Stimulated activated CD8-positive, alpha-beta memory T cell treated with anti-CD3 and anti-CD28 coated beads, Interleukin-4, amount 100 ng/mL, for 48 hours (primary cell): Measurements from ENCODE around the gene ST6GAL1.

Experiments used
- DNase-seq: peaks from one replicate; pipeline ENCODE4 v3.0.0-alpha.2; 2020

ST6GAL1 gene

DNA sequence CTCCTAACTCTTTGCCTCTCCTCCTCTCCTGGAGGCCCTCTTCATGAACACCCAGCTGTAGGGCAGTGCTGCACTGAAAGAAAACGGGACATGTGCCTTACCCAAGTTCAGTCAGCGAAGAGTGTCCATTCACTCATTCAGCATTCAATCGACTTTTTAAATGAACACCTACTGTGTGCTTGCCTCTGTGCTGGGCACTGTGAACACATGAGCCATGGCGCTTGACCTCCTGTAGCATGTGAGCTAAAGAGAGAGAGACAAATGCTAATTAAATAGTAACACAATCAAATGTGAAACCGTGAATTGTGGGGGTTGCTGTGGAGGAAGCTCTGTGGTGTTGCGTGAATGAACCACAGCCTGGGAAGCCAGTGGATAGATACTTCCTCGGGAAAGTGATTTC is 43.4 kb downstream of the ST6GAL1 start:
- no peak for DNase-seq

DNA sequence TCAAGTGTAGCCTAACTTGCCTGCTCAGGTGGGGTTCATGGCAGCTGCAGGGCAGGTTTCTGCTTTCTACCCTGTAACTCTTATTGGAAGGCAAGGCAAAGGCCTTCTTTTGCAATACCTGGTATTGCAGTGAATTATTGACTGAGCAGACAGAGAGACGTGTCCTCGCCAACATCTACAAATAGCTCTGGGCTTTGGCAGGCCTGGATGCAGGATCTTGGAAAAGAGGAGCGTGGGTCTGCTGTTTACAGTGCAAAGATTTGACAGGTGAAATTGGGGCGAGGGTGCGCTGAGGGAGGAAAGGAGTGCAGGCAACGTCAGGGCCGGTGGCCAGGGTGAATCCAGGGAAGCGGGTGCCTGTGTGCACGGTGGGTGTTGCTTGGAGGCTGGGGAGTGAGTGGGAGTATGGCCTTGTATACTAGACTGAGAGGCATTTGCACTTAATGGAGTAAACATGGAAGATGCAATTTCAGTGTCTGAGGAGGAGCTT is 44.5 kb downstream of the ST6GAL1 start:
- DNase-seq, result no peak

DNA sequence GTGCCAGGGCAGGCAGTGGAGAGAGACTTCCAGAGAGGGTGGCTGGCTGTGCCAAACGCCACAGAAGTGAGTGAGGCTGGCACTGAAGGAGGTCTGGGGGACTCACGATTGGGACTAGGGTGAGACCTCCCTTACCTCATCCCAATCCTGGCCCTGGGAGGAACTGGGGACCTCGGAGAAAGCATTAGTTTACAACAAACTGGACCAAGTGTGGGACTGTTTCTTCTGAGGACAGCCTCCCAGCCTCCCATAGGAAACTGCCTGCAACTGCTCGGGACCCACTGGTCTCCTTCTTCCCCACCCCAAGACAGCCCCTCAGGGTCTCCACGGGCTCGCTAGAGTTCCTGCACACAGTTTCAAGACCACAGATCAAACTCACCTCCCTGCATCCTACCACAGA is 45.4 kb downstream of the ST6GAL1 start:
- DNase-seq, result no peak

DNA sequence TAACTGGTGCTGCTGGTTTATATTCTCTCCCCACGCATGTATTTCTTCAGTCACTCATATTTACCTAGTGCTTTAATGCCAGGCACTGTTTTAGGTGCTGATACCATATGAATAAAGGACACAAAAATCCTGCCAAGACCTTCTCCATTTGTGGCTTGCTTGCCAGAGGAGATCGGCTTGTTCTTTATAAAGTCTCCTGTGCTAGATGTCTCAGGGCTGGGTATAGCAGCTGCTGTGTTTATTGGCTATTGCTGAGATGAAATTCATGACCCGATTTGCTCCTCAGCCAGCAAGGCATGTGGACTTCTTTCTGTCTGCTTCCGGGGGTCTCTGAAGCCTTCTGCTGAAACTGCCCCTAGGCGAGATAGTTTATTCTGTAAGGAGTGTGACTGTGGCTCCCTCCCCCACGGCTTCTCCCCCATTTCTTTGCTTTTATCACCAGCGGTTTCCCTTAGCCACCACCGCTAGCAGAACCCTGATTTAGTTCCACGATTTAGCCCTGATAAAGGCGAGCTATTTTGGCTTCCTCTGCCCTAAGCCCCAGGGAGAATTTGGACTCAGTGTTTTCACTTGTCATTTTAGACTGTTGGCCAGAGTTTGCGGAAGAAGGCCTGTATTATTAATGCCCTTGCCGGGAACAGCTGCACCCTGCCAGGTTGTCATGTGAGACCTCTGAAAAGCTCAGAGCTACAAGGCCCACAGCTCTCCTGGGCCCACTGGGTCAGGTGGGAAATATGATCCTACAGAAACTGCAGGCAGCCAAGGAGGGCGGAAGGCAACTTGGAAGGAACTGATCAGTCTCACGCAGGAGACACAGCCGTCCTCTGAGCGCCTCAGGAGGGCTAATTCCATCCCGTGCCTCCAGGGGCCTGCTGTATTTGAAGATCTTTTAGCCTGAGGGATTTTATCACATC is 46.8 kb downstream of the ST6GAL1 start:
- no peak for DNase-seq

DNA sequence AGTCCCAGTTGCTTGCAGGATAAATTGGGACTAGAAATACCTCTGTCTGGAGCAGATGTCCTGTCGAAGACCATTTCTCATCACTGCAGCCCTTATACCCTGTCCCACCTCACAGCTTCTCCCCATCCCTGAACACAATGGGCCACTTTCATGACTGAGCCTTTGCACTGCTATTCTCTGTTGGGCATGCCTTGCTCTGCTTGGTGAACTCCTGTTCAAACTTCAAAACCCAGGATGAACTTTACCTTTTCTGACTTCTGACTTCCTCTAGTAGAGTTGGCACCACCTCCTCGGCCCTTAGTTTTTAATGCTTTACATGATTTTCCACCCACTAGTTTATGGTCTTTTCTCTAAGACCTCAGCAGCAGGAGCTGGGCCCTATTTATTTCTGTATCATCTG is 48.4 kb downstream of the ST6GAL1 start:
- DNase-seq, result no peak

DNA sequence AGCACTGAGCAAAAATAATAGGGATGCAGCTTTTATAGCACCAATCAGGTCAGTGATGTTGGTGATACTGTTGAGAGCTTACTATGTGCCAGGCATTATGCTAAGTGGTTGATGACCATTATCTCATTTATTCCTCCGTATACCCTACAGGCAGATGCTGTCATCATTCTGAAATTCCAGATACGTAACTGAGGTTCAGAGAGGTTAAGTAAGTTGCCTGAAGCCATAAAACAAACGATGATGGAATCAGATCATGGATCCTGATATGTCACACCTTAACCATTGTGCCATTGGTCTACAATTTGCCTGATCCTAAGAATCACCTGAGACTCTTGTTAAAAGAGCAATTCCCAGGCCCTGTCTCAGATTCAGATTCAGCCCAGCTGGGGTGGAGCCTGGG is 49.5 kb downstream of the ST6GAL1 start:
- DNase-seq, result no peak

DNA sequence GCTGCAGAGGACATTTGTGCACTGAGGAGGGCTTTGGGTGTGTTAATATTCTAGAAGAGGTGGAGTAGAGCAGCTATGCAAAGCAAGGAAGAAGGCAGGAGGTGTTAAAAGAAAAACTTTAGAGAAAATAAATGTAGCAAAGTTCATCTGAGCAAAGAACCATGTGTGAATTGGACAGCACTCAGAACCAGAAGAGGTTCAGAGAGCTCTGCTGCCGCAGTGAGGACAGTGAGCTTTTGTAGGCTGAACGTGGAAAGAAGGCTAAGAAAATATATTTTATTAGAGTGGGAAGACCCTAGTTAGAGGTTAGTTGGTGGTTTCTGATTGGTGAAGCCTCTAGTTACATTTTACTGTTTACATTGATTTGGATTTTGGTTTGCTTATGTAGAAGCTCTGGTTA is 50.7 kb downstream of the ST6GAL1 start:
- no peak for DNase-seq

DNA sequence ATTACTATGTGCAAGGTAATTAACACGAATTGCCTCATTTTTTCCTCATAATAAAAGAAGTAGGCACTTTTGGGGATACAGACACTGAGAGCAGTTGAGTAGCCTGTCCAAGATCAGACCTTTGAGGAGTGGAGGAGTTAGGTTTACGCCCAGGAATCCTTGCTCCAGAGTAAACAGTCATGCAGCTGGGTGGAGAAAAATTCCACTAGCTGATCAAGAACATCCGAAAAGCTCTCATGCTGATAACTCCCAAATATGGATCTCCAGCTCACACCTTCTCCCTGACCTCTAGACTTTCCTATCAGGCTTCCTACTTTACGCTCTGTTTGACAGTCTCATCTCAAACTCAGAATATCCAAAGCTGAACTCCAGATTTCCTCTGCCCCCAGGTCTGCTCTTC is 53.3 kb downstream of the ST6GAL1 start:
- no peak for DNase-seq

DNA sequence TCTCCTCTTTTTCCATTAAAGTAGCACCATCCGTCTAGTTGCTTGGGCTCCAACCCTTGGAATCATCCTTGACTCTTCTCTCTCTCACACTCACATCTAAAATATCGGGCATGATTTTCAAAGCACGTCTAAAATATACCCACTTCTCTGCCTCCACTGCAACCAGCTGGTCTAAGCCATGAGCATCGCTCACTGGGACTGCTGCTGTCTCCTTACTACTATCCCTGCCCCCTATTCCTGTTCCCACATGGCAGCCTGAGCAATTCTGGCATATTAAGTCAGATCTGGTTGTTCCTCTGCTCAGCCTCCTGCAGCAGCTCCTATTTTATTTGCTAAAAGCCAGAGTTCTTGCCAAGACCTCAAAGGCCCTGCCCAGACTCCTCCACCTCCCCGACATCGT is 53.7 kb downstream of the ST6GAL1 start:
- DNase-seq, result peak; percentile 7

DNA sequence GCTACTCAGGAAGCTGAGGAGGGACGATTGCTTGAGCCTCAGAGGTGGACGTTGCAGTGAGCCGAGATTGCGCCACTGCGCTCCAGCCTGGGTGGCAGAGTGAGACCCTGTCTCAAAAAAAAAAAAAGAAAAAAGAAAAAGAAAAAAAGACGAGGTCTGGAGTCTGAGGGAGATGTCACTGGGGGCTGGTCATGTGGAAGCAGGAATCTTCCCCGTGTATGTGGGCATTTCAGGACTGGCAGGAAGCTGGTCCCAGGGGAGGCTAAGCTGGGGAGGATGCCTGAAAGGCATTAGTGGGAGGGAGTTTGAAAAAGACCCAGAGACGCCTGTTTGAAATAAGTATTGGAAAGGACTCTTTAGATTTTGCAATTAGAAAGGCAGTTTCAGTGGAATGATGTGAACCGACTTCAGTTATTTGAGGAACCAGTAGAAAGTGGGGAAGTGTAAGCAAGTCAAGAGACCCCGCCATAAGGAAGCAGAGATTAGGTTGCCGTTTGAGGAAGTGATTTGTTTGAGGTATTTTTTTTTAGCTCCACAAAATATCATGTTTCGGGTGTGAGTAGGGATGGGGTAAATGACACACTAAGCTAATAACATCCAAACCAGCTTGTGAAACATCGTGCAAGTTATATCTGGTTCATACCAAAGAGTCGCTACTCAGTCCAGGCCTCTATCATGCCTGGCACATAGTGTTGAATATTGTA is 55.5 kb downstream of the ST6GAL1 start:
- DNase-seq, result peak; percentile 7

DNA sequence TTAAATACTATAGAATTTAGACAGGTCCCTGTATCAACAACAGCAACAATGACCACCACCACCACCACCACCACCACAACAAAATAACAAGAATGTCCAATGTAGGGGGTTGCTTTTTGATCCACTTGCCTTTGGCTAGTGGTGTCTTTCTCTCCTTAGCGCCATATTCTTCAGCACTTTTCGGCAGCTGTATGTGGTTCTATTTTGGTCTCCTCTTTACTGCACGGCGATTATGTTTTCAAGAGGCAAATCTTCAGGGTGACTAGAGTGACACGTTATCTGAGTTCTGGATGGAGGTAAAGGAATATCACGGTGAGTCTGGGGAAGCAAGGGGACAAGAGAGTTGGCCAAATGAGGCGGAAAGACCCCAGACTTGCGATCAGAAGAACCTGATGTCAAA is 56.1 kb downstream of the ST6GAL1 start:
- DNase-seq, result peak; percentile 3

DNA sequence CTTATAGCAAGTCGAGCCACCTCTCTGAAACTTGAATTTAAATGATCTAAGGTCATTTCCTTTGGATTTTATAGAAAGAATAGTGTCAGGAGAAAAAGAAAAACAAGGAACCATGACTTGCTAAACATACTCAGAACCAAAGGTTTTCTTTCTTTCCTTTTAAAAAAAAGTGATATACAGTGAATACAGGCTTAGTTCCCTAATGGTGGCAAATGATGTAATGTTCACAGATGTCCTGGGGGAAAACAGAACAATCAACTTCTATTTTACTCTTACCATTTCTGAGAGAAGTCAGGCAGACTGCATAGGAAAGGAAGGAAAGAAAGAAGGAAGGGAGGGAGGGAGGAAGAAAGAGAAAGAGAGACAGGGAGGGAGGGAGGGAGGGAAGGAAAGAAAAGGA is 56.5 kb downstream of the ST6GAL1 start:
- DNase-seq, result no peak

DNA sequence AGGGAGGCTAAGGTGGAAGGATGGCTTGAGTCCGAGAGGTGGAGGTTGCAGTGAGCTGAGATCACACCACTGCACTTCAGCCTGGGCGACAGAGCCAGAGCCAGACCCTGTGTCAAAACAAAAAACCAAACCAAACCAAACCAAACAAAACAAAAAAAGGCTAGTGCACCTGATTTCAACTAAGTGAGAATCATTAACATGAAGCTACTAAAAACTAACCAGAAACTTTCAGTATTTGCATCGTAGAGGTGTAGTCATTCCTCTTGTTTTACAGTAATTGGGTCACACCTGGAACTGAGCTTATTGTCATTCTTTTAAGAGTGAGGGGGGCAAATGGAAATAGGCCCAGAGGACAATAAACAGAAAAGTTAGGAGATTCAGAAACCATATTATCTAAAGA is 58.5 kb downstream of the ST6GAL1 start:
- no peak for DNase-seq

DNA sequence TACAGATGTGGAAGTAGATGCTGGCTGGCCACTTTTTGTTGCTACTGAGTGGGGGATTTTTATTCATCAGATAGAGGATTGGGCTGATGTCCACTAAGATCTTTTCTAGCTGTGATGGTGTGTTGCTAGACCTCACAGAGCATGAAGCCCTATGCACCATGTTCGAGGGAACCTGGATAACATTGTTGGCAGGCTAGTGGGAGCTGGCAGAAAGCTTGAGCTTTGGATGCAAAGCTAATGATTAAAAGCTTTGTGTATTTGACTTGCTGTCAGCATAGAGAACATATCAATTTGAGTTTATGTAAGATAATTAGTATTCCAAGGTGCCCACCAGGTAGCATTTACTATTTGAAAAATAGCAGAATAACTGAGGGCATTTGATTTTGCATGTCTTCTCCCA is 59.1 kb downstream of the ST6GAL1 start:
- peak; percentile 18 for DNase-seq

DNA sequence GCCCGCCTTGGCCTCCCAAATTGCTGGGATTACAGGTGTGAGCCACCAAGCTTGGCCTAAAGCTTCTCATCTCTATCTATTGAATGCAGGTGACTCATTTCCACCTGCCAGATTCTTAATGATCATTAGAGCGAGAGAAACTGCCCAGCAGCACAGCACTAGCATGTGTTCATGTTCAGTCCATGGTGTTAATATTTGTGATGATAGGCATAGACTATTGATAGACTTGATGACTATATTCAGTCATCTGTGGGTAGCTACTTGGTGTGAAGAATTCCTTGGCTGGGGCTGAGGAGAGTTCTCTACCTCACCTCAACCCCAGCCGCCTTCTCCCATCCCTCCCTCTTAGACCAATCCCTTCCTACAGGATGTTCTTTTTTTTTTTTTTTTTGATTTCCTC is 60.0 kb downstream of the ST6GAL1 start:
- DNase-seq, result no peak

DNA sequence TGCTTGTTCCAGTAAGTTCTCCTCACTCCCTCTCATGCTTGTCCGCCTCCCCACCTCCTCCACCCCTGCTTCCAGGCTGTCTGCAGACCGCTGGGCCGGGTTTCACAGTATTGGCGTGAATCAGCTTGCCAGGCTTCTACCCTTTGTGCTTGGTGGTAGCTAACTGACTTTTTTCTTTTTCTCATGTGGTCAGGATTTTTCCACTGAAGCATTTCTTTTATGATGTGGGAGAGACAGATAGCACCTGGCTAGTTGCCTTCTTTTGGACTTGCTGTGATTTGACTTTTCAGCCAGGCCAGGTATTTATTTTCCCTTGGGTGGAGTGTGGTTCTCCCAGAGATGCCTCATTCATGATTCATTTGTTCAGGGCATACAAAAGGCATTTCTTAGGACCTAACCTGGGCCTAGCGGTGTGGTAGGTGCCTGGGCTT is 60.6 kb downstream of the ST6GAL1 start:
- peak; percentile 25 for DNase-seq

DNA sequence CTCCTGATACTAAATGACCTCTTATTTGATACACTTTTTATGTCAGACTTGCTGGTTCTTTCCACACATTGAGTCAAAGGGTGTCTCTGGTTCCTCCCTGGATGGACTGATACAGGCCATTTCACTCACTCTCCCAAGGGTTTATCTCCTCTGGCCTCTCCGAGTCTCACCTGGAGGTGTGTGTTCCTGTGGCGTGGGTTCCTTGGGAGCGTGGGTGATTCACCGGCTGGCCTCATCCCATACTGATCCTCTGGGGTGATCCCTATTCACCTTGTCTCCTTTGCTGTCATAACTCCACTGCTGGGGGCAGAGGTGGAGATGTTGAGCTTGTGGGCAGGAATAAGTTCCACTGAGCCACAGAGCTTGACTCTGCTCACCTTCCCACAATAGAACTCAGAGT is 61.1 kb downstream of the ST6GAL1 start:
- DNase-seq, result peak; percentile 5

DNA sequence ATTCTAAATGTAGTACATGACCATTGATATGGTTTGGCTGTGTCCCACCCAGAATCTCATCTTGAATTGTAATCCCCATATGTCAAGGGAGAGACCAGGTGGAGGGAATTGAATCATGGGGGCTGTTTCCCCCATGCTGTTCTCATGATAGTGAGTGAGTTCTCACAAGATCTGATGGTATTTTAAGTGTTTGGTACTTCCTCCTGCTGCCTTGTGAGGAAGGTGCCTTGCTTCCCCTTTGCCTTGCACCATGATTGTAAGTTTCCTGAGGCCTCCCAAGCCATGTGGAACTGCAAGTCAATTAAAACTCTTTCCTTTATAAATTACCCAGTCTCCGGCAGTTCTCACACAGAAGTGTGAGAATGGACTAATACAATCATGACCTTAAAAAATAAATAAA is 61.8 kb downstream of the ST6GAL1 start:
- DNase-seq, result peak; percentile 12

DNA sequence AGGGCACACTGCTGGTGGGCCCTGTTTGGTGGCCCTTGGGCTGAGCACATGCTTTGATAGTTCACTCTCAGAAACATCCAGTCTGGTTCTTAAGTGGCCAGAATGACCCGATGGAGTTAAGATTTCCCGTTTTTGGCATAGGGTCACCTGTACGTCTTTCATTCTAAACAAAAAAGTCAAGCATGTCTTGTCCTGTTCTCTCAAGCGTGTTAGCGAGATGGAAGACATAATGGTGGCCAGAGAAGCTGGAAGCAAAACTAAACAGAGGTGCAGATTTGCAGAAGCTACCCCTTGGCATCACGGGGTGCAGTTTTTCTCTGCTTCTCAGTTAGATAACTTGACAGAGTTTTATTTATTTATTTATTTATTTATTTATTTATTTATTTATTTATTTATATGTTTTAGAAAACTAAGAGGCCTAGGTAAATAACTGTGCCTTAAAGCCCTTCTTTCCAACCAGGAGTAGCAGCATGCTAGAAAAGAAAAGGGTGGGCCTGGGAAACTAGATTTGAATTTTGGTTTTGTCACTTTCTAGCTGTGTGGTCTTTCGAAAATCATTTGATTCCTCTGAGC is 63.0 kb downstream of the ST6GAL1 start:
- DNase-seq, result peak; percentile 3

DNA sequence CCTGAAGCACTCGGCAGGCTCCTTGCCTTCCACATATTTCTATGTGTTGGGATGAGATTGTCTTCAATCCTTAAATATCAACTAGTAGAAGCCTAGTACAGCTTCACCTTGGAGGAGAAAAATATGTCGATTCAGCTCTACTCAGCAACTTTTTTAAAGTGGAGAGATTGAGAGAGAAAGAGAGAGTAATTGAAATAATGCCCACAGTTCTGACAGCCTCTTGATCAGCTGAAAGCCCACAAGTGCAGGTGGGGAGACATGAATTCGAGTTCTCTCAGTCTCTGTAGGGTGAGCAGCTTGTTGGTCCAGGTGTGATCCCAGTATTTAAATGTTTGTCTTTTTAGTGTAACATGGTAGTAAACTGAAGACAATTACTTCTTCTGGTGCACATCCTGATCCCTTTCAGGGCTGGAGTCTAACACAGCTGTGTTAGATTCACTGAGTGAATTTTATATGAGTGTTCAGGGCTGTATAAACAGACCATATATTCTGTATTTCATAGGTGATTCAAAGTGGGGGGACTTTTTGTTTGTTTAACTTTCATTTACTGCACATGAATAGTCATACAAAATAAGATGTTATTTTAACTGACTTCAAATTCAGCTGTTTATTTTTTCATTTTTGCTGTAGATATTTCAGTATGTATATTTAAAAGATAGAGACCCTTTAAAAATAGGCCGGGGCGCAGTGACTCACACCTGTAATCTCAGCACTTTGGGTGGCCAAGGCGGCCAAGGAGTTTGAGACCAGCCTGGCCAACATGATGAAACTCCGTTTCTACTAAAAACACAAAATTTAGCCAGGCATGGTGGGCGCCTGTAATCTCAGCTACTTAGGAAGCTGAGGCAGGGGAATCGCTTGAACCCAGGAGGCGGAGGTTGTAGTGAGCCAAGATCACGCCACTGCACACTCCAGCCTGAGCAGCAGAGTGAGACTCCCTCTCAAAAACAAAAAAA is 64.0 kb downstream of the ST6GAL1 start:
- no peak for DNase-seq

DNA sequence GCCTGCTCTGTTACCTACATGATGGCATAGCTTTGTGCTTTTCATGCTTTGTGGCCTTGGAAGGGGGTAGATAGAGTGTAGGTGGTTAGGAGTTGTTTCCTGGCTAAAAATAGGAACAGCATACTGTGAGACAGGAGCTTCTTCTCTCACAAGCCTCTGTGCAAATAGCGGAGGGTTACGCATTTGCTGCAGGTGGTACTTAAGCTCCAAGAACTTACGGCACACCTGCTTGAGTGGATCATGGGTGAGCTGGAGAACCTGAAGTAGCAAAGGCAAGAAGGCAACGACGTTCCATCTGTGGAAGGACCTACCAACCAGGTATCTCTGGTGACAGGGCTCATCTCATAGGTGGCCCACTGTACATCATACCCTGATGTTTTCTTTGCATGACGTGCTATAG is 66.0 kb downstream of the ST6GAL1 start:
- DNase-seq, result peak; percentile 18

DNA sequence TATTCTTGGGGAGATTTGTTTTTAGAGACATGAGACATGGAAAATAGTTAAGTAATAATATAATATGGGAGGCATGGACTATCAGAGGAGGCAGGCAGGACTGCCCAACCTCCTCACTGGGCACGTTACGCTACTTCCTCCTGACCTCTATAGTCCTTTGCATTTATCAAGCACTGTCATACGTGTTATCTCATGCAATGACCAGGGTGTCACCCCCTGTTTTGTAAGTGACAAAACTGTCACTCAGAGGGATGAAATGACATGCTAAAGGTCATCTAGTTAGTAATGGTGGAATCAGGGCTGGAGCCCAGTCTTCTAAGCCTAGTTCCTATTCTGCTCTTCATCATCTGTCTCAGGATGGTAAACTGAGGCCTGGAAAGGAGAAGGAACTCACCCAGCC is 66.7 kb downstream of the ST6GAL1 start:
- DNase-seq, result peak; percentile 9
